ENCODE measurements around the gene COG7.

Gene COG7

GRCh38 chr16:23375643-23376042 is 77.3 kb downstream of the COG7 start:
- Histone ChIP-seq H3F3A (ENCODE audit: control insufficient read depth, insufficient read depth) (no peaks in the 10 kb centered on the region), H3K79me2 (ENCODE audit: control insufficient read depth, low read length) (no peaks in the 10 kb centered on the region), H3K9me2 (replicated peaks; ENCODE audit: control insufficient read depth, low read length) (no peaks in the 10 kb centered on the region), H3K4me2 (ENCODE audit: low read length) (no peak overlapping the region), H3K36me3 (ENCODE audit: control insufficient read depth, low read length) (no peaks in the 10 kb centered on the region), H3K4me3 (ENCODE audit: low read length) (no peak overlapping the region), H4K20me1 (ENCODE audit: control insufficient read depth, insufficient read depth, low read depth, low read length) (no peaks in the 10 kb centered on the region), H3K27me3 (ENCODE audit: control insufficient read depth, low read length) (peaks cover 4% of the 10 kb centered on the region; the same call in 1 of the 2 replicates), H3K27ac (ENCODE audit: low read depth, low read length) (no peak overlapping the region), H3K9me3 (ENCODE audit: control insufficient read depth, insufficient read depth, low read length) (no peaks in the 10 kb centered on the region), H3K4me1 (ENCODE audit: control insufficient read depth, low read length) (no peaks in the 10 kb centered on the region)
- no peak for TF ChIP-seq EZH2phosphoT487 (IDR thresholded peaks at IDR 0.05; ENCODE audit: borderline replicate concordance, low read length)
- TF ChIP-seq, protein P1, sequence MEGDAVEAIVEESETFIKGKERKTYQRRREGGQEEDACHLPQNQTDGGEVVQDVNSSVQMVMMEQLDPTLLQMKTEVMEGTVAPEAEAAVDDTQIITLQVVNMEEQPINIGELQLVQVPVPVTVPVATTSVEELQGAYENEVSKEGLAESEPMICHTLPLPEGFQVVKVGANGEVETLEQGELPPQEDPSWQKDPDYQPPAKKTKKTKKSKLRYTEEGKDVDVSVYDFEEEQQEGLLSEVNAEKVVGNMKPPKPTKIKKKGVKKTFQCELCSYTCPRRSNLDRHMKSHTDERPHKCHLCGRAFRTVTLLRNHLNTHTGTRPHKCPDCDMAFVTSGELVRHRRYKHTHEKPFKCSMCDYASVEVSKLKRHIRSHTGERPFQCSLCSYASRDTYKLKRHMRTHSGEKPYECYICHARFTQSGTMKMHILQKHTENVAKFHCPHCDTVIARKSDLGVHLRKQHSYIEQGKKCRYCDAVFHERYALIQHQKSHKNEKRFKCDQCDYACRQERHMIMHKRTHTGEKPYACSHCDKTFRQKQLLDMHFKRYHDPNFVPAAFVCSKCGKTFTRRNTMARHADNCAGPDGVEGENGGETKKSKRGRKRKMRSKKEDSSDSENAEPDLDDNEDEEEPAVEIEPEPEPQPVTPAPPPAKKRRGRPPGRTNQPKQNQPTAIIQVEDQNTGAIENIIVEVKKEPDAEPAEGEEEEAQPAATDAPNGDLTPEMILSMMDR (IDR thresholded peaks at IDR 0.05; ENCODE audit: low read depth, low read length, poor library complexity, severe bottlenecking), result no peak

- TF ChIP-seq EZH2phosphoT487 (IDR thresholded peaks at IDR 0.05; ENCODE audit: borderline replicate concordance, low read length), result no peak
- TF ChIP-seq, protein P1 (IDR thresholded peaks at IDR 0.05; ENCODE audit: low read depth, low read length, poor library complexity, severe bottlenecking), result no peak
- H3K27me3 ChIP-seq (ENCODE audit: control insufficient read depth, low read length), result peaks cover 4% of the 10 kb centered on the region; the same call in 1 of the 2 replicates
- no peak overlapping the region for H3K4me2 ChIP-seq (ENCODE audit: low read length)
- no peak overlapping the region for H3K4me3 ChIP-seq (ENCODE audit: low read length)
- H4K20me1 ChIP-seq (ENCODE audit: control insufficient read depth, insufficient read depth, low read depth, low read length), result no peaks in the 10 kb centered on the region
- H3F3A ChIP-seq (ENCODE audit: control insufficient read depth, insufficient read depth), result no peaks in the 10 kb centered on the region
- H3K9me2 ChIP-seq (replicated peaks; ENCODE audit: control insufficient read depth, low read length), result no peaks in the 10 kb centered on the region
- H3K4me1 ChIP-seq (ENCODE audit: control insufficient read depth, low read length), result no peaks in the 10 kb centered on the region
- no peaks in the 10 kb centered on the region for H3K79me2 ChIP-seq (ENCODE audit: control insufficient read depth, low read length)
- H3K9me3 ChIP-seq (ENCODE audit: control insufficient read depth, insufficient read depth, low read length), result no peaks in the 10 kb centered on the region
- H3K27ac ChIP-seq (ENCODE audit: low read depth, low read length), result no peak overlapping the region
- no peaks in the 10 kb centered on the region for H3K36me3 ChIP-seq (ENCODE audit: control insufficient read depth, low read length)
Observed at GRCh38 chr16:23374721-23375510, 78.1 kb downstream of the COG7 start.

DNA sequence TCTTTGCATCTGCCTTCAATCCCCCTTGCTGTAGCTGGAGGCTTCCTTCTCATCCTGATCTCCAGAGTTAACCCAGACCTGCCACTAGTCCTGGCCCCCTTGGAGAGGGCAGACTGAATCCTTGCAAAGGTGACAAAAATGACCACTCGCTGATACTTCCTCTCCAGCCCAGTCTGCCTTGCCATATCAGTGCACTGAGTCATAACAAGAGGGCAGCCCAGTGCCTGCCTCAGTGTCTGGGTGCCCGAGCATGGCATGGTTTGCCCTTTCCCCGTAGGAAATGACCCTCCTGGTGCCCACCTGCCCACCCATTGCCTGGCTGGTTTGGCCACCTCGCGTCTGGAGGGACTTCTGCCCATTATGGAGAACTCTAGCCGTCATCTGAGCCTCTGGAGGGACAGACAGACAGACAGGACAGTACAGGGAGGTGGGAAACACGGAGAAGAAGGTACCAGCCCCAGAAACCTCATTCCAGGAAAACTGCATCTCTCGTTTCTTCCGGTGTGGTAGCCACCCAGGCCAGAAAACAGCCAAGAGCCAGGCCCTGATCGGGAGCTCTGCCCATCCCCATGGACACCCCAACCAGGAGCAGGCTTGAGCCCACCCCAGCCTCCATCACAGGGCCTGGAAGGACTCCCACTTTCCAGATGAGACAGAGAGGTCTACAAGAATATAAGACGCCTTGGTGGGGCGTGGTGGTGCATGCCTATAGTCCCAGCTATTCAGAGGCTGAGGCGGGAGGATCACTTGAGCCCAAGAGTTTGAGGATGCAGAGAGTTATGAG is 79.4 kb downstream of the COG7 start:
- H4K20me1 ChIP-seq (ENCODE audit: control insufficient read depth, insufficient read depth, low read depth, low read length), result no peaks in the 10 kb centered on the region

More for the DNA sequence above, 79.4 kb downstream of the COG7 start:
- Histone ChIP-seq H3K36me3 (ENCODE audit: control insufficient read depth, low read length) (no peaks in the 10 kb centered on the region), H3K4me1 (ENCODE audit: control insufficient read depth, low read length) (no peaks in the 10 kb centered on the region), H3F3A (ENCODE audit: control insufficient read depth, insufficient read depth) (no peaks in the 10 kb centered on the region), H3K9me3 (ENCODE audit: control insufficient read depth, insufficient read depth, low read length) (no peaks in the 10 kb centered on the region), H3K4me3 (ENCODE audit: low read length) (no peak overlapping the region), H3K4me2 (ENCODE audit: low read length) (no peak overlapping the region), H3K27ac (ENCODE audit: low read depth, low read length) (no peak overlapping the region), H3K27me3 (ENCODE audit: control insufficient read depth, low read length) (peaks cover 4% of the 10 kb centered on the region; the same call in 1 of the 2 replicates), H3K79me2 (ENCODE audit: control insufficient read depth, low read length) (no peaks in the 10 kb centered on the region), H3K9me2 (replicated peaks; ENCODE audit: control insufficient read depth, low read length) (no peaks in the 10 kb centered on the region)
- no peak for TF ChIP-seq EZH2phosphoT487 (IDR thresholded peaks at IDR 0.05; ENCODE audit: borderline replicate concordance, low read length)
- TF ChIP-seq, protein P1 (IDR thresholded peaks at IDR 0.05; ENCODE audit: low read depth, low read length, poor library complexity, severe bottlenecking), result no peak

Data from DOHH2 (cell line).